Measurements from ENCODE around the gene APOA5. TPM values are rescaled to one million over a fixed set of nuclear protein-coding genes. Genes with fewer than 3 reads are reported as not detected.

The APOA5 gene
- total RNA-seq, 1 donor, result not detected

GRCh38 chr11:116788534-116788933 lies 3.1 kb downstream of the APOA5 start:
- H3K4me2 ChIP-seq (ENCODE audit: insufficient read depth, low read length), result peak overlapping the region; percentile 93
- peak overlapping the region; percentile 92 for H3K4me3 ChIP-seq (ENCODE audit: insufficient read depth, low read length)
- H2AFZ ChIP-seq (ENCODE audit: low read length), result peak overlapping the region; percentile 97
- H4K20me1 ChIP-seq (ENCODE audit: insufficient read depth, low read length), result no peaks in the 10 kb centered on the region
- peaks cover 34% of the 10 kb centered on the region for H3K79me2 ChIP-seq (ENCODE audit: insufficient read depth, low read length)
- TF ChIP-seq CTCF (IDR thresholded peaks at IDR 0.05; ENCODE audit: extremely low read depth, low read depth, low read length), result no peak
- peak overlapping the region; percentile 97 for H3K27ac ChIP-seq (ENCODE audit: low read depth, low read length)
- peaks cover 39% of the 10 kb centered on the region for H3K4me1 ChIP-seq (ENCODE audit: insufficient read depth, low read length)
- DNase-seq (ENCODE audit: insufficient read length, low spot score, missing footprints), result no peak
- no peaks in the 10 kb centered on the region for H3K27me3 ChIP-seq (ENCODE audit: insufficient read depth, low read length)
- H3K36me3 ChIP-seq (ENCODE audit: insufficient read depth, low read length), result peaks cover 32% of the 10 kb centered on the region
- H3K9me3 ChIP-seq (ENCODE audit: low read depth, low read length), result no peaks in the 10 kb centered on the region

- peak within 1 kb of the TSS; percentile 97 for H2AFZ ChIP-seq (ENCODE audit: low read length)
- peaks cover 38% of the 10 kb centered on the region for H3K36me3 ChIP-seq (ENCODE audit: insufficient read depth, low read length)
- H3K27me3 ChIP-seq (ENCODE audit: insufficient read depth, low read length), result no peaks in the 10 kb centered on the region
- H3K9me3 ChIP-seq (ENCODE audit: low read depth, low read length), result no peaks in the 10 kb centered on the region
- H4K20me1 ChIP-seq (ENCODE audit: insufficient read depth, low read length), result no peaks in the 10 kb centered on the region
- H3K4me2 ChIP-seq (ENCODE audit: insufficient read depth, low read length), result peak within 1 kb of the TSS; percentile 93
- peak; percentile 98 for DNase-seq (ENCODE audit: insufficient read length, low spot score, missing footprints)
- peaks cover 39% of the 10 kb centered on the region for H3K4me1 ChIP-seq (ENCODE audit: insufficient read depth, low read length)
- peak within 1 kb of the TSS; percentile 92 for H3K4me3 ChIP-seq (ENCODE audit: insufficient read depth, low read length)
- TF ChIP-seq CTCF (IDR thresholded peaks at IDR 0.05; ENCODE audit: extremely low read depth, low read depth, low read length), result no peak
- H3K79me2 ChIP-seq (ENCODE audit: insufficient read depth, low read length), result peaks cover 39% of the 10 kb centered on the region
- H3K27ac ChIP-seq (ENCODE audit: low read depth, low read length), result peak within 1 kb of the TSS; percentile 97
These were observed 3.7 kb downstream of the APOA5 start, which contains the start of gene ZPR1 for GRCh38 chr11:116787786-116788486. ZPR1 (minus strand) TSS chr11:116788023; CDS start chr11:116787990, 33 bp downstream.

GRCh38 chr11:116787436-116787785 lies 4.3 kb downstream of the APOA5 start:
- Histone ChIP-seq H3K27ac (ENCODE audit: low read depth, low read length) (peak overlapping the region; percentile 97), H3K4me1 (ENCODE audit: insufficient read depth, low read length) (peaks cover 39% of the 10 kb centered on the region), H3K27me3 (ENCODE audit: insufficient read depth, low read length) (no peaks in the 10 kb centered on the region), H3K4me3 (ENCODE audit: insufficient read depth, low read length) (peak overlapping the region; percentile 92), H4K20me1 (ENCODE audit: insufficient read depth, low read length) (no peaks in the 10 kb centered on the region), H2AFZ (ENCODE audit: low read length) (peak overlapping the region; percentile 28), H3K9me3 (ENCODE audit: low read depth, low read length) (no peaks in the 10 kb centered on the region), H3K4me2 (ENCODE audit: insufficient read depth, low read length) (peak overlapping the region; percentile 93), H3K79me2 (ENCODE audit: insufficient read depth, low read length) (peaks cover 39% of the 10 kb centered on the region), H3K36me3 (ENCODE audit: insufficient read depth, low read length) (peaks cover 43% of the 10 kb centered on the region)
- TF ChIP-seq CTCF (IDR thresholded peaks at IDR 0.05; ENCODE audit: extremely low read depth, low read depth, low read length), result no peak
- DNase-seq (ENCODE audit: insufficient read length, low spot score, missing footprints), result peak; percentile 38

- H3K4me1 ChIP-seq (ENCODE audit: insufficient read depth, low read length), result peaks cover 36% of the 10 kb centered on the region
- peak overlapping the region; percentile 97 for H3K27ac ChIP-seq (ENCODE audit: low read depth, low read length)
- no peak for TF ChIP-seq CTCF (IDR thresholded peaks at IDR 0.05; ENCODE audit: extremely low read depth, low read depth, low read length)
- H3K4me3 ChIP-seq (ENCODE audit: insufficient read depth, low read length), result peak overlapping the region; percentile 92
- peaks cover 47% of the 10 kb centered on the region for H3K36me3 ChIP-seq (ENCODE audit: insufficient read depth, low read length)
- no peaks in the 10 kb centered on the region for H4K20me1 ChIP-seq (ENCODE audit: insufficient read depth, low read length)
- no peak for DNase-seq (ENCODE audit: insufficient read length, low spot score, missing footprints)
- peak overlapping the region; percentile 93 for H3K4me2 ChIP-seq (ENCODE audit: insufficient read depth, low read length)
- H3K27me3 ChIP-seq (ENCODE audit: insufficient read depth, low read length), result no peaks in the 10 kb centered on the region
- no peaks in the 10 kb centered on the region for H3K9me3 ChIP-seq (ENCODE audit: low read depth, low read length)
- peaks cover 42% of the 10 kb centered on the region for H3K79me2 ChIP-seq (ENCODE audit: insufficient read depth, low read length)
- peak overlapping the region; percentile 28 for H2AFZ ChIP-seq (ENCODE audit: low read length)
These were observed 4.7 kb downstream of the APOA5 start for GRCh38 chr11:116786966-116787365.
